Muscle layer of colon (tissue), 2 donors: ENCODE data around the gene PC.
"Not testable (repeated sequence)": the region's sequence is repeated elsewhere in the genome, so short reads cannot be mapped to it uniquely, and the experiment has no call there.

Experiments used
- H3K27ac ChIP-seq: one replicate; pipeline ENCODE4 v1.7.0; 2013; ENCODE audit warnings: low read depth, mild to moderate bottlenecking, low read length, moderate library complexity
- H3K27me3 ChIP-seq, 2 donors: one replicate each; pipeline ENCODE4 v1.7.0; 2013; ENCODE audit warnings: low read length in 2 of 2, mild to moderate bottlenecking in 2 of 2; ENCODE audit not compliant: insufficient read depth in 2 of 2, control insufficient read depth in 1 of 2
- H3K36me3 ChIP-seq: one replicate; pipeline ENCODE4 v1.7.0; 2013; ENCODE audit warnings: mild to moderate bottlenecking, low read length; ENCODE audit not compliant: insufficient read depth
- H3K4me1 ChIP-seq: one replicate; pipeline ENCODE4 v1.7.0; 2013; ENCODE audit warnings: mild to moderate bottlenecking, low read length; ENCODE audit not compliant: insufficient read depth
- H3K4me3 ChIP-seq, 2 donors: one replicate each; pipeline ENCODE4 v1.7.0; 2013; ENCODE audit warnings: low read length in 2 of 2, low read depth in 1 of 2, mild to moderate bottlenecking in 1 of 2, moderate library complexity in 1 of 2
- H3K9ac ChIP-seq: one replicate; pipeline ENCODE4 v1.7.0; 2013; ENCODE audit warnings: low read length
- H3K9me3 ChIP-seq: one replicate; pipeline ENCODE4 v1.7.0; 2013; ENCODE audit warnings: mild to moderate bottlenecking, low read length
- donor health status: abdominal sarcoma.
- donor health status: Adenocarcinoma of cecum.

The PC gene

DNA sequence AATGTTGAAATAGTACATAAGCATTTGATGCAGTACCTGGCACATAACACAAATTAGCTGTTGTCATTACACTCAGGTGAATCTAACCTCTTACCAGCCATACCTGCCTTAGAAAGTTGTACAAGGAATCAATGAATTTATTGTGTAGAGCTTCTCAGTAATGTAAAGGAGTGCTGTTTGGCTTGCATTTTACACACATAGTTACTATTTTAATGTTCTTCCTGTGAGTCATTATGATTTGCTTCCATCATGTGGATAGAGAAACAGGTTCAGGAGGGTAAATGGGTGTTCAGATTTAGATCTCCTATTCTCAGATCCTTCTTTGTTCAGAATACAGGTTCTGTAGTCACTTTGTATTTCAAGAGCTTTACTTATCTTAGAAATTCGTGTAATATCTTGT is 142.5 kb downstream of the PC start:
- Histone ChIP-seq H3K4me3 (no peak overlapping the region), H3K27ac (no peak overlapping the region), H3K27me3 (no peaks in the 10 kb centered on the region), H3K36me3 (no peaks in the 10 kb centered on the region), H3K9ac (no peak overlapping the region), H3K9me3 (no peaks in the 10 kb centered on the region), H3K4me1 (no peaks in the 10 kb centered on the region)

DNA sequence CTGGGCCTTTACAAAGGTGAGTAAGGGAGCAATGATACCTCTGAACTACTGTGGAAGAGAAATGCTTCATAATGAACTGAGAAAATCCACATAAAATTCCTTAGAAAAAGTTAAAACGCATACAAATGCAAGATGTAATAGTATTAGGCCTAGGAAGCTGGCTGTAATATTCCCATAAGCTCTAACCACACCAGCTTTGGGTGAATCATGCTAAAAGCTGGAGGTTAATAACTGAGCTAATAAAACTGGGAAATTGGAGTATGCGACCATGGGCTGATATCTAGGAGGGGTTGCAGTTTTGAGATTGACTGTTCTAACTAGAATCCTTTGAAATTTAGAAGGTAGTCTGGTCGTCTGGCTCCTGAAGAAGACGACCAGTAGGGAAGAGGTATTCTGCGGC is 143.5 kb downstream of the PC start:
- no peaks in the 10 kb centered on the region for H3K4me1 ChIP-seq
- no peaks in the 10 kb centered on the region for H3K9me3 ChIP-seq
- no peaks in the 10 kb centered on the region for H3K27me3 ChIP-seq
- no peaks in the 10 kb centered on the region for H3K36me3 ChIP-seq
- H3K4me3 ChIP-seq = no peak overlapping the region
- H3K9ac ChIP-seq = no peak overlapping the region
- no peak overlapping the region for H3K27ac ChIP-seq

DNA sequence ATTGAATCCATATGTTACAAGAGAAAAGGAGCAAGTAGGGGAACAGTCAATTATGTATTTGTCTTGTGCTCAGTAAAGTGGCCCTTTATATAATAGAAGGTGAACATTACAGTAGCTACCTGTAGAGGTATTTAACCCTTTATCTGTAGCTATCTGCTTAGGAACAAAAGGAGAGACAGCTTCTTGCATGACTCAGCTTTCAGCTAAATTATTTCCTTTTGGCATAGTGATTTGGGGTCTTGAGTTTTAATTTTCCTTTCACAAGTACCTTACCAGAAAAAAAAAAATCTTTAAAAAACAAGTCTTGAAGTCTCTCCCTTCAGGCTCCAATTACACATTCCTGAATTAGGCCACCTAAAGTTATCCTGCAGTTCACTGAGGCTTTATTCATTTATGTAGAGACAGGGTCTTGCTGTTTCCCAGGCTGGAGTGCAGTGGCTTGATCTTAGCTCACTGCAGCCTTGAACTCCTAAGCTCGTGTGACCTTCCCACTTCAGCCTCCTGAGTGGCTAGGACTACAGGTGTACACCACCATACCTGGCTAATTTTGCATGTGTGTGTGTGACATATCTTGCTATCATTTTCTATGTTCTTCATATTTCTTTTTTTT is 147.5 kb downstream of the PC start:
- no peaks in the 10 kb centered on the region for H3K36me3 ChIP-seq
- H3K27ac ChIP-seq = no peak overlapping the region
- H3K9me3 ChIP-seq = no peaks in the 10 kb centered on the region
- H3K9ac ChIP-seq = no peak overlapping the region
- no peaks in the 10 kb centered on the region for H3K27me3 ChIP-seq
- H3K4me3 ChIP-seq = no peak overlapping the region
- no peaks in the 10 kb centered on the region for H3K4me1 ChIP-seq

DNA sequence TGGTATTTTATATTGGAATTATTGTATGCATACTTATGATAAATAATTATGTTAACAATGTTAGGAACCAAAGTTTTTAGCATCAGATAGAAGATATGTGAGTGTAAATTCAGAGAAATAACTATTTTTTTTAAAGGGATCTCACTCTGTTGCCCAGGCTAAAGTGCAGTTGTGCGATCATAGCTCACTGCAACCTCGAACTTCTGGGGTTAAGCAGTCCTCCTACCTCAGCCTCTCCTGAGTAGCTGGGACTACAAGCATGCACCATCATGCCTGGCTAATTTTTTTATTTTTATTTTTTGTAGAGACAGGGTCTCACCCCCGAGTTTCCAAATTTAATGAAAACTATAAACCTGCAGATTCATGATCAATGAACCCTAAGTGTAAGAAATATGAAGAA is 148.6 kb downstream of the PC start:
- Histone ChIP-seq H3K4me1 (no peaks in the 10 kb centered on the region), H3K9me3 (no peaks in the 10 kb centered on the region), H3K27ac (no peak overlapping the region), H3K4me3 (no peak overlapping the region), H3K9ac (no peak overlapping the region), H3K36me3 (no peaks in the 10 kb centered on the region), H3K27me3 (no peaks in the 10 kb centered on the region)

DNA sequence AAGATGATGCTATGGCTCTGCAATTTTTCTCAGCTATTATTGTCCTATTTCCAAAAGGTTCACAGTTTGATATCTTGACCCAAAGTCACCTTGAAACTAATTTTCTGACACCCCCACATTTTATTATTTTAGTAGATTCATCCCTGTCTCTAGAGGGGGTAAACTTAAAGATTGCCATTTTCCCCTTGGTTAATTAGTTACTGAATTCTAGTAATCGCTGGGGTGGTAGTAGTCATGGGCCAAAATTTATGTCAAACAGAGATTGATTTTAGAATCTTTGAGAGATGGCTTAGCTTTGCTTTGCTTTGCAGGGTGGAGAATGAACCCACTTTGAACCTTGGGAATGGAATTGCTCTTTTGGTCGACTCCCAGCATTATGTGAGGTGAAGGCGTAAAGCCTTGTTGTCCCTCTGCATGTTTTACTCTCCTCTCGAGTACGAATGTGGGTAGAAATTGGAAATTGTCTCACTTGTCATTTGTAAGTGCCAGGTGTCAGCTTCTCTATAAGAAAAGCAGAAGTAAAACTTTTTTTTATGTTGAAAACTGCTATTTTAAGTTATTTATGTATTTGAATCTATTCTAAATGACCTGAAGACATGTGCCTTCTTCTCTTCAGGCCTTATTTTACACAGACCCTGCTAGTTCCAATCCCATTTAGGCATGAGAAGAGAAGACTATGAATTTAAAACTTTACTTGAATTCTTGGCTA is 157.3 kb downstream of the PC start:
- Histone ChIP-seq H3K36me3 (no peaks in the 10 kb centered on the region), H3K9me3 (no peaks in the 10 kb centered on the region), H3K4me1 (no peaks in the 10 kb centered on the region), H3K4me3 (no peak overlapping the region), H3K9ac (no peak overlapping the region), H3K27ac (no peak overlapping the region), H3K27me3 (no peaks in the 10 kb centered on the region)

DNA sequence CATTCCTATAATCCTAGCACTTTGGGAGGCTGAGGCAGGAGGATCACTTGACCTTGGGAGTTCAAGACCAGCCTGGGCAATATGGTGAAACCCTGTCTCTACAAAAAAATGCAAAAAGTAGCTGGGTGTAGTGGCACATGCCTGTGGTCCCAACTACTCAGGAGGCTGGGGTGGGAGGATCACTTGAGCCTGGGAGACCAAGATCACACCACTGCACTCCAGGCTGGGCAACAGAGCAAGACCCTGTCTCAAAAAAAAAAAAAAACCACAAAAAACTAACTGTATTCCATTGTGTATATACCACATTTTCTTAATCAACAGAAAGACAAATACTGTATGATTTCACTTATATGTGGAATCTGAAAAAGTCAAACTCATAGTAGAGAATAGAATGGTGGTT is 158.4 kb downstream of the PC start:
- H3K4me3 ChIP-seq, H3K9me3 ChIP-seq, H3K27ac ChIP-seq, H3K4me1 ChIP-seq, H3K9ac ChIP-seq, H3K36me3 ChIP-seq, H3K27me3 ChIP-seq: not testable (repeated sequence)
